Pericardium fibroblast (primary cell): ENCODE measurements around the gene TOMM40L. TPM values are rescaled to one million over a fixed set of nuclear protein-coding genes. Genes with fewer than 3 reads are reported as not detected.

Experiments used
- total RNA-seq: library from RNA; depleted of rRNA; stranded (reverse); fragments of >200 nt; gene quantifications from 2 replicates; pipeline ENCODE4 v1.2.3, GENCODE V29; 2015

TOMM40L gene
- 2.5 and 5.8 TPM in 2 replicates for total RNA-seq

DNA sequence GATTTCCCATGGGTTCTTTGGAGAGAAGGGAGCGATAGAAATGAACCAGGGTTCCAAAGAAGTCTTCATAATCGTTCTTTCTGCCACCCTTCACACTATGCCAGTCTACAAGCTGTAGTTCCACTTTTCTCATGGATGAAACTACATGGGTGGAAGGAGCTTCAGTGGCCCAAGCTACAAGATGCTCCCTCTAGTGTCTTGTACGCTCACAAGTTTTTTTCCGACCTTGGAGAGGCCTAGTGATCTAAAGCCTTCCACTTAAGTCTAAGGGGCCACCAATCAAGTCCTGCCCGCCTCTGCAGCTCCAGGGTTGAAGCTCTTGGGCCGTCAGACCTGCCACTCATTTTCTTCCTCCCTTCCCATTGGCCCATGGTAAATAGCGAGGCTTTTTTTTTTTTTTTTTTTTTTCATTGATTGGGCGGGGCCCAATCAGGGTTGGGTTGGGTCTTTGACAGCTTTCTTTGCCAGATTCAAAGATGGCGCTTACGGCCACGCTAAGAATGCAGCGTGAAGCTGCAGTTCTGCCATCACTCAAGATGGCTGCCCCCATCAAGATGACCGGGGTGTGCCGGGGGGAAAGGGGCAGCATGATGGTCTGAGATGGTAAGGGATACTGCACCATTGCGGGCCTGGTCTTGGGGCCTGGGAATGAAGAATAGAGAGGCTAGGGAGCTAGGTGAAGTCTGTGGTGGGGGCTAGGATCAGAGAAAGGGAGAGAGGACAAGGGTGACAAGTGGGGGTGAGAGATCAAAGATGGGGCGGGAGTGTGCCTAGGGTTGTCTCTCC lies at the start of gene TOMM40L:
TOMM40L (plus strand) TSS at position 527 of the 786 bp plus-strand sequence. CDS start 430 bp downstream, outside the sequence.

DNA sequence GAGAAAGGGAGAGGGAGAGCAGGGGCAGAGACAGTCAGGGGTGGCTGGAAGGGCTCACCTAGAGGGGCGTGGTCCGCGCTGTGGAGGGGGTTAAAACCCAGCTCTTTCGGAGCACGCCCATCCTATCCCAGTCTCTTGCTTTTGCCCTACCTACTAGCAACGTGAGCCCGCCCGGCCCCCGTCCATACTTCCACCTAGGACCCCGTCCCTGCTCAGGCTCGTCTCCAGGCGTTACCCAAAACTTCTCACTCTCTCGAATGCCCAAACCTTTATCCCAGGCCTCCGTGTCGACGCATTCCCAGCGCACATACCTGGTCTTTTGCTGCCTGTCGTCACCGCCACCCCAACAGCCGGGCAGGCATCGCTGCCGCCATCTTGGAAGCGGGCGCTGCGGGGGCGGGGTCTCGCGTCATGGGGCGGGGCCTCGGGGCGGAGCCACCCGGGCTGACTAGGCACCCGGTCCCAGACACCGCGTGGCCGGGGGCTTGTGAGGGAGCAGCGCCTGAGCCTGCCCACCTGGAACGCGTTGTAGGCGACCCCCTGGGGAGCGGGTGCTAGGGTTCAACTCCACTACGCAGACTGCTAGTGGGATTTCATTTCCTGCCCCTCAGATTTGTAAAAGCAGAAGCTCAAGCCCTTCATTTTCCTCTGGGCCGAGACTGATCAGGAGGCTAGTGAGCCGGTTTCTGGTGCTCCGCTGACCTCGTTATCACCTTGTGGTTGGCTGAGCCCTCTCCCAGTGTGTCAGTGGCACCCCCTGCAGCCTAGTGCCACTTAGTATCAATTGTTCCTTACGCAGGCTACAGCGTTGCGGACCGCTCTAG lies 48.5 kb upstream of the TOMM40L start, which contains the start of gene B4GALT3:
B4GALT3 (minus strand) TSS at position 396 of the 824 bp plus-strand sequence. CDS start 1,447 bp downstream, outside the sequence.

DNA sequence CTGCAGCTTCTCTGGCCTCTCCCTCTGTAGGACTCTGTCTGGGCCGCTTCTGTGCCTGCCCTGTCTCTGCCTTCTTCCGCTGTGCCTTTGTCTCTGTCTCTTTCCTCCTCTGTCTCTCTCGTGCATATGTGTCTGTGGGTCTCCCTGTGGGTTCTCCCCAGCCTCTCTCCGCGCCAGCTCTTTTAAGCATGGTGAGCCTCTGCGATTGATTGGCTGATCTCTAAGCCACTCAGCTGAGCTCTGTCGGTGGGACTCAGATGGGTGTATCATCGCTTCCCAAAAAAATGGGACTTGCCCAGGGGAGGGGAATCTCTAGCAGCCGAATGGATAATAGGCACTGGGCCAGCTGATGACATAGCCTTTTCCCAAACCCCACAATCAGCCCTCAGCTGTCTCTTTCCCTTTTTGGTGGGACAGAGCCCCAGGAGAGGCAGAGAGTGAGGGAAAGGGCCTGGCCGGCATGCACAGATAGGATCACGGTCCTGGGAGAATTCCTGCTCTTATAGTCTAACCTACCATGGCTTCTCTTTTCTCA lies 26.9 kb upstream of the TOMM40L start, which contains the start of gene ADAMTS4:
ADAMTS4 (minus strand) TSS at position 158 of the 535 bp plus-strand sequence. CDS start 427 bp downstream, outside the sequence.

DNA sequence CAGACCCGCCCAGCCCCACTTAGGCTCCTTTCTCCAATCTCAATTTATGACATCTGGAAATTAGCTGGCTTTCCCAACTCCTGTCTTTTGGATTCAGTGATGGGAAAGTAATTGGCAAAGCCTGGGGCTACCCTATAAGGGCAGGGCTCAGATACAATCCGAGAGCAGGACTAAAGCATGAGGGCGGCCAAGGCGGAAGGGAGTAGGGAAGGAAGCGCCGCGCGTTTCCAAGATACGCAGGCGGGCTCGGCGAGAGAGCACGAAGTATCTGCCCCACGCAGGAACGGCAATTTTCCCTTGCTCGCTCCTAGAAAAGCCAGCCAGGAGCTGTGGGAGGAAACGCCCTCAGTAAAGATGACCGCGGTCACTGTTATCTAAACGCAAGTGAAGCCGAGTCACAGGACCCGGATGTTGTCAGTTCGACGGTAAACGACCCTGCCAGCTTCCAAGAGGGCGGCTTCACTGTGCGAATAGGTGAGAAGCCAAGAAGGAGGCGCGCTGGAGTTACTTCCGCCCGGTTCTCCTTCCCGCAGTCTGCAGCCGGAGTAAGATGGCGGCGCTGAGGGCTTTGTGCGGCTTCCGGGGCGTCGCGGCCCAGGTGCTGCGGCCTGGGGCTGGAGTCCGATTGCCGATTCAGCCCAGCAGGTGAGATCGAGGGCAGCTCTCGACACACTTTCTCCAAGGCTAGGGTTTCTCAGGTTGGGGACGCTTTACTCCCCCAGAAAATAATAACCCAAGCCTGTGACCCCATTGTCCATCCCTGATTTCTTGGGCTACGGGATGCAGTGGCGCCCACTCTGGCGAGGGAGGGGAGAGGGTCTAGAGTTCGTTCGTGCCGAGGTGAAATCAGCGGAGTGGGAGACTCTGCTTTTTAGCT lies 23.8 kb upstream of the TOMM40L start, which contains the start of gene NDUFS2:
NDUFS2 (plus strand) TSS at position 532 of the 877 bp plus-strand sequence; CDS start at position 551, 19 bp downstream.

DNA sequence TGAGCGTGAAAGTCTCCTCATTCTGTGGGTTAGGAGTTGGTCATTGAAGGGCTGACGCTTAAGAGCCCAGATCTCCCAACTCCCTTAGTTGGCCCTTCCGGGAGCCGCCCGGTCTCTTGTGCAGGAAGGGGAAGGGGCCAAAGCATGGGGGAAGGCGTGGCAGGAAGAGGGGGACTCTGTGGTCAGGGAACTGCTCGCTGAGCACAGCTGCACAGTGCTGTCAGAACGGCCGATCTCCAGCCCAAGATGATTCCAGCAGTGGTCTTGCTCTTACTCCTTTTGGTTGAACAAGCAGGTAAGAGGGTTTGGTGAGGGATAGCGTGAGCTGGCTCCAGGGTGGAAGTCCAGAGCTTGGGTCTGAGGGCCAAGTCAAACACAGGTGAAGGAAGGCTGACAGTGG lies 10.8 kb upstream of the TOMM40L start, which contains the start of gene FCER1G:
FCER1G (plus strand) TSS at position 220 of the 400 bp plus-strand sequence; CDS start at position 247, 27 bp downstream.

DNA sequence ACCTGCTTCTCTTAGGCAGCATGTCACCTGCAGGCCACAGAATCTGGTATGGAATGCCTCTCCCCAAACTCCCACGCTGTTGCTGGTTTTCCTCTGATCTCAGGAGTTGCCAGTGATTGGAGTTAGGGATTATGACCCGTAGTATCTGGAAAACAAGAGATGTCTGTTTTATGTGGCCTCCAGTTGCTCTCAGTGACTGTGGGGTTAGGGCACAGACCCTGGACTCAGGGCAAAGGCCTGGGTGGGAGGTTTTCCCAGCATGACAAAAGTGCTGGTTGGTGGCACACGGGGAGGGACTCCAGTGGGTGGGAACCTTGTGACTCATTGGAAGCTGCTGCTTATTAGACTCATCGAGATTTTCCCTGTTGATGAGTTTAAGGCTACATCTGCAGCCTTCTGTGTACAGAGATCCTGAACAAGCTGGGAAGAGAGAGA lies 12.2 kb downstream of the TOMM40L start, which contains the start of gene NR1I3:
NR1I3 (minus strand) TSS at position 165 of the 435 bp plus-strand sequence. CDS start 1,638 bp downstream, outside the sequence.

DNA sequence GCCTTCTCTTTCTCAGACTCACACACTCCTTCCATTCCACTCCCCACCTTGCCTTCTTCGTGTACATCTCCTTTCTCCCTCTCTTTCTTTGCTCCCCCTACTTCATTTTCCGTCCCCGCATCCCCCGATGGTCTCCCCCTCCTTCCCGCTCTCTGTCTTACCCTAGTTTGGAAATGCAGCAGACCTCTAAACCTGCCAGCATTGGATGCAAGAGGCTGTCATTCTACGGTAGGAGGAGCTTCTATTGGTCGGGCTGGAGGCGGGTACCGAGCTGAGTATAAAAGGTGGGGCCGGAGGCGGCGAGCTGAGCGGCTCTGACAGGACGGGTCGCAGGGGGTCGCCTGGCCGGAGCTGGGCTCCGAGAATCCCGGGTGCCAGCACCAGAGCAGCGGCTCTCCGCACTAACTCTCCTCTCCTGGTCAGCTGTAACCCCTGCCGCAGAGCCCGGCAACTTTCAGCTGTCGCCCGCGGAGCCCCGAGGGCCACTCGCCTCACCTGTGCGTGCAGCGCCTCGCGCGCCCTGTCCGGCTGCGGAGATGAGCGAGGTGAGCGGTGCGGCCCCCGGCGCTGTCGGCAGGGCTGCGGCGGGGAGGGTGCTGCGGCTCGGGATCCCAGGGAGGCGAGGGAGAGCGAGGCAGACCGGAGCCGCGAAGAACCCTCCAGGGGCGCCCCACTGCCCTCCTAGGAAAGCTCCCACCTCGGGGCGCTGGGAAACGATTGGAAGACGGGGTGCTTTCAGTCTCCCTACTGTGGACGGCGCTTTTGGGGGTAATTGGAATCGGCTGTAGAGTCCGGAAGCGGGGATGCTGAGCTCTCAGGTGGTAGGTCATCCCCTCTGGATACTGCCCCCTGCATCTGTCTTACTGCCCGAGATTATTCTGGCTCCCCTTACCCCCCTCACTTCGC lies 32.8 kb downstream of the TOMM40L start, which contains the start of gene PCP4L1:
PCP4L1 (plus strand) TSS at position 307 of the 906 bp plus-strand sequence; CDS start at position 537, 230 bp downstream.

Other genes with a start within 250 kb of the TOMM40L start
- gene F11R, start 204.9 kb upstream of the TOMM40L start, total RNA-seq, result 6.6 and 11.7 TPM in 2 replicates
- 37.9 TPM in 1 of 2 replicates, not detected in the other for gene TSTD1, start 187.1 kb upstream of the TOMM40L start, total RNA-seq
- gene USF1, start 180.1 kb upstream of the TOMM40L start, total RNA-seq, result 33.5 and 36.9 TPM in 2 replicates
- not detected in 2 replicates for gene ARHGAP30, start 156.2 kb upstream of the TOMM40L start, total RNA-seq
- gene NECTIN4, start 136.5 kb upstream of the TOMM40L start, total RNA-seq, result 0.12 TPM in 1 of 2 replicates, not detected in the other
- 0.58 and 3.3 TPM in 2 replicates for gene KLHDC9, start 127.7 kb upstream of the TOMM40L start, total RNA-seq
- 39.3 and 49.1 TPM in 2 replicates for gene PFDN2, start 108.0 kb upstream of the TOMM40L start, total RNA-seq
- 20.6 and 24.7 TPM in 2 replicates for gene NIT1, start 108.0 kb upstream of the TOMM40L start, total RNA-seq
- gene DEDD, start 93.4 kb upstream of the TOMM40L start, total RNA-seq, result 18.0 and 18.2 TPM in 2 replicates
- 81.6 and 105 TPM in 2 replicates for gene UFC1, start 72.1 kb upstream of the TOMM40L start, total RNA-seq
- 9.0 and 10.4 TPM in 2 replicates for gene USP21, start 66.6 kb upstream of the TOMM40L start, total RNA-seq
- gene PPOX, start 59.6 kb upstream of the TOMM40L start, total RNA-seq, result 6.5 and 11.8 TPM in 2 replicates
- 23.6 and 26.8 TPM in 2 replicates for gene B4GALT3, start 48.6 kb upstream of the TOMM40L start, total RNA-seq
- 1.8 and 3.4 TPM in 2 replicates for gene ADAMTS4, start 27.0 kb upstream of the TOMM40L start, total RNA-seq
- gene NDUFS2, start 23.7 kb upstream of the TOMM40L start, total RNA-seq, result 84.6 and 90.7 TPM in 2 replicates
- gene FCER1G, start 10.8 kb upstream of the TOMM40L start, total RNA-seq, result not detected in 2 replicates
- not detected in 2 replicates for gene APOA2, start 2.4 kb upstream of the TOMM40L start, total RNA-seq
- gene NR1I3, start 12.1 kb downstream of the TOMM40L start, total RNA-seq, result not detected in 2 replicates
- gene PCP4L1, start 32.7 kb downstream of the TOMM40L start, total RNA-seq, result not detected in 2 replicates
- gene MPZ, start 83.9 kb downstream of the TOMM40L start, total RNA-seq, result 0.23 and 0.34 TPM in 2 replicates
- gene SDHC, start 88.3 kb downstream of the TOMM40L start, total RNA-seq, result 20.9 and 31.2 TPM in 2 replicates
- not detected in 2 replicates for gene CFAP126, start 141.8 kb downstream of the TOMM40L start, total RNA-seq